ENCODE results near the gene UBXN11.

UBXN11 gene

GRCh38 chr1:26322042-26322331 lies 15.6 kb upstream of the UBXN11 start:
- no peak for DNase-seq (ENCODE audit: low spot score)
- Histone ChIP-seq H3K27ac (no peak overlapping the region), H3K4me3 (no peak overlapping the region)
- no peak for TF ChIP-seq CTCF (IDR thresholded peaks at IDR 0.05)

GRCh38 chr1:26321315-26322041 lies 15.0 kb upstream of the UBXN11 start:
- no peak overlapping the region for H3K4me3 ChIP-seq

GRCh38 chr1:26320896-26321295 lies 14.5 kb upstream of the UBXN11 start:
- Histone ChIP-seq H3K4me3 (no peak overlapping the region), H3K27ac (no peak overlapping the region)
- no peak for TF ChIP-seq CTCF (IDR thresholded peaks at IDR 0.05)
- no peak for DNase-seq (ENCODE audit: low spot score)

More at GRCh38 chr1:26321315-26322041, 15.0 kb upstream of the UBXN11 start:
- no peak overlapping the region for H3K27ac ChIP-seq
- peak; percentile 92 for DNase-seq (ENCODE audit: low spot score)
- TF ChIP-seq CTCF (IDR thresholded peaks at IDR 0.05), result peak; percentile 72

GRCh38 chr1:26318338-26319064 lies 12.1 kb upstream of the UBXN11 start:
- no peak overlapping the region for H3K27ac ChIP-seq
- DNase-seq (ENCODE audit: low spot score), result no peak

GRCh38 chr1:26317612-26318337 lies 11.3 kb upstream of the UBXN11 start, which contains the start of gene CD52:
TSS of gene CD52 (plus strand) at chr1:26317958. CDS start at chr1:26318018, 60 bp downstream.
- H3K4me3 ChIP-seq, result no peak within 1 kb of the TSS
- DNase-seq (ENCODE audit: low spot score), result no peak

More at GRCh38 chr1:26318338-26319064, 12.1 kb upstream of the UBXN11 start:
- TF ChIP-seq CTCF (IDR thresholded peaks at IDR 0.05), result no peak
- H3K4me3 ChIP-seq, result no peak overlapping the region

GRCh38 chr1:26317146-26317545 lies 10.7 kb upstream of the UBXN11 start:
- no peak for TF ChIP-seq CTCF (IDR thresholded peaks at IDR 0.05)
- DNase-seq (ENCODE audit: low spot score), result no peak
- Histone ChIP-seq H3K27ac (no peak overlapping the region), H3K4me3 (no peak overlapping the region)

More at GRCh38 chr1:26317612-26318337, 11.3 kb upstream of the UBXN11 start, which contains the start of gene CD52:
- H3K27ac ChIP-seq, result no peak within 1 kb of the TSS
- no peak for TF ChIP-seq CTCF (IDR thresholded peaks at IDR 0.05)

Measured in coronary artery (tissue), 2 donors.